ENCODE results near the gene PGM5.
"Not testable (repeated sequence)": the region's sequence is repeated elsewhere in the genome, so short reads cannot be mapped to it uniquely, and the experiment has no call there.

Gene PGM5

DNA sequence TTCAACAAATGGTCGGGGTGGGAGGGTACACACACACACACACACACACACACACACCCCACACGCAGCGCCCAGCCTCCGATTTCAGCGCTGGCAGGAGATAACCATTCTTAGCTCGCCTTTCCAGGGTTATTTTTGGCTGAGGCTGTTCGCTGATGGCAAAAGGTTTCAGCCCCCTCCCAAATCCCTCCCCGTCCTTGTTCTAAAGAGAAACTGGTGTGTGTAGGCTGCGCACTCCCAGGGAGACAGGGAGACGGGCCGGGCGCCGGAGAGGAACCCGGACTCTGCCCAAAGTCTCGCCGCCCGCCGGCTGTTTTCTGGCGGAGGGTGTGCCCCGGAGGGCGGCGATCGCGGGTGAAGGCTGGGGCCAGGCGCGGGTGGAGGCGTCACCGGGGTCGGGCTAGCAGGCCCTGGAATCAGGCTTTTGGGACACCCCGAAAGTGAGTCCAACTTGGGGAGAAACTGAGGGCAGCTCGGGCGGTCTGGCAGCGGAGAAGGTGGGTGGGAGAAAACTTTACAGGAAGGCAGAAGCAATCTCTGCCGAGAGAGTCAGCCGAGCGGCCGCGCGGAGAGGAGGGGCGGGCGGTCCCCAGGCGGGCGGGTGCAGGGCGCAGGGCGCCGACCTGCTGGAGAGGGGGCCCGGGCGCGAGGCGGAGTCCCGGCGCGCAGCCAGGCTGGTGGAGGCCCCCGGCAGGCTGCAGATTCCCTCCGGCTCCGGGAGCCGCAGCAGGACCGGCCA, at the start of gene PGM5:
PGM5 (plus strand) TSS at position 232 of the 739 bp plus-strand sequence. CDS start 517 bp downstream, outside the sequence.
- peak; percentile 8 for DNase-seq (ENCODE audit: low spot score)

DNA sequence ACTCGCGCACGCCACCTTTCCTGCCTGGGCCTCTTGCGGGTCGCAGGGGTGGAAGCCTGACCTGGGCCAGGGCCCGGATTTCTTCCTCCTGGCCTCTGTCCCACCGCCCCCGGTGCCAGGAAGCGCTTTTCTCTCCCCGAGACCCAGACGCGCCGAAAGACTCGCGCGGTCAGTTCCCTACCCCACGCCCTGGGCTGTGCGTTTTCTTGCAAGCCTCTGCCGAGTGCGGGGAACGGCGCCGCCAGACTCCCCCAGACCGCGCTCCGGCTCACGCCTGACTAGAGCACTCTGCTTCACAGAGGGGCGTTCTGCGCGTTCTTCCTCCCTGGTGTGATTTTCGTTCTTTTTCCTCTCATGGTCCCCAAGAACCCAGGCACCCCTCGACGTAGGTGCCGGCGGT, 49.3 kb upstream of the PGM5 start:
- not testable (repeated sequence) for DNase-seq (ENCODE audit: low spot score)

DNA sequence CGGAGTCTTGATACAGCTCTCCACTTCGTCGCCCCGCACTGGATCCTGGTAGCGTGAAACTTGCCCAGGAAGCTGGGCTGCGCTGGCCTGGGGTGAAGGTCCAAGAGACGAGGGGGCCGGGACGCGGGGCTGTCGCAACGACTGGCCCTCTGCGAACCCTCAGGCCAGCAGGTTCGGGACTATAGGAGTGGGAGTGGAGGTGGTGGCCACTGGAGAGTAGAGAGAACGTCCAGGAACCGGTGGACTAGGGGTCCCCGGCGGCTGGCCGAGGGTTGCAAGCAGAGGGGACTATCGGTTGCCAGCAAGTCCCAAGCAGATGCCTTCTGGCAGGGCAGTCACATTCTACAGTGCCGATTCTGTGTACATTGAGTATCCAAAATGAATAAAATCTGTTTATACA, 48.8 kb upstream of the PGM5 start:
- DNase-seq (ENCODE audit: low spot score) = not testable (repeated sequence)

DNA sequence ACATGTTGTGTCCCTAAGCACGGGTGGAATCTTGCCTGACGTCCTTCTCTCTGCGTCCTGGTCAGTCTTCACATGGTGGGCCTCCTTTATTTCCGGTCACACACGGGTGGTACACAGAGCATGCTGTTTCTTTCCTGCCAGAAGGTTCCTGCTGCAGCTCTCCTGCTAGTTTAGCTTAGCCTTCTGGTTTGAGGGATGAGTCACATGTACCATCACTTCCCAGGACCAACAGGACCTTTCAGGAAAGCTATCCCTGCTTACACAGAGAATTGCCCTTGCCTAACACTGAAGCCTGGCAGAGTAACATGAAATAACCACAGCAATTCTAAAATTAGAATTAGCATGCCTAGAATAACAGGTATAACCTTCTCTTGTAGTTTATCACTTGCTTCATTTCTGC, 45.2 kb upstream of the PGM5 start:
- DNase-seq (ENCODE audit: low spot score) = not testable (repeated sequence)

DNA sequence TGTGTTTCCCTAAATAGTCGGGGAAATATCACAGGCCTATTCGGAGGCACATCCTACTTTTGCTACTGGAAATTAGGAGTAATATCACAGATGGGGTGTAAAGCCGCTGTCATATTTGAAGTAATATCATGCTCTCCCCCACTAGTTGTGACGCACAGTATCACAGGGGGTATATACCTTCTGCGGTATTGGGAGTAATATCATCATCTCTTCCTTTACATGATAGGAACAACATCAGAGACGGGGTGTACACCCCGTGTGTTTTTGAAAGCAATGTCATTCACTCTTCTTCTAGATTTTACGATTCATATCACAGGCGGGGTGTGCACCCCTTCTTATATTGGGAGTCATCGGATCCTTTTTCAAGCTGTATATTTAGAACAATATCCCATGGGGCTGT, 38.2 kb upstream of the PGM5 start:
- DNase-seq (ENCODE audit: low spot score) = not testable (repeated sequence)

DNA sequence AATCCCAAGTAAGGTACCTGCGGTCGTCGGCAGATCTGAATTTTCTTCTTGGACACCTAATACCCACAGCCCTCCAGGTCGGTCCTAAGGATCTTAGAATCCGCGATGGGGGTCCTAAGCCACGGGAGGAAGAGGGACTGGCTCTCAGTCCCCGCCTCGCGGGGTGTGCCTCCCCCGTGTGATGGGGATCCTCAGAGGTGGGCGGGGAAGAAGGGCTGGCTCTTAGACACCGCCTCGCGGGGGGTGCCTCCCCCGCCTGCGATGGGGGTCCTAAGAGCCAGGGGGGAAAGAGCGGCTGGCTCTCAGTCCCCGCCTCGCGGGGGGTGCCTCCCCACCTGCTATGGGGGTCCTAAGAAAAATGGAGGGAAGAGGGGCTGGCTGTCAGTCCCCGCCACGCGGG, 32.7 kb upstream of the PGM5 start:
- not testable (repeated sequence) for DNase-seq (ENCODE audit: low spot score)

DNA sequence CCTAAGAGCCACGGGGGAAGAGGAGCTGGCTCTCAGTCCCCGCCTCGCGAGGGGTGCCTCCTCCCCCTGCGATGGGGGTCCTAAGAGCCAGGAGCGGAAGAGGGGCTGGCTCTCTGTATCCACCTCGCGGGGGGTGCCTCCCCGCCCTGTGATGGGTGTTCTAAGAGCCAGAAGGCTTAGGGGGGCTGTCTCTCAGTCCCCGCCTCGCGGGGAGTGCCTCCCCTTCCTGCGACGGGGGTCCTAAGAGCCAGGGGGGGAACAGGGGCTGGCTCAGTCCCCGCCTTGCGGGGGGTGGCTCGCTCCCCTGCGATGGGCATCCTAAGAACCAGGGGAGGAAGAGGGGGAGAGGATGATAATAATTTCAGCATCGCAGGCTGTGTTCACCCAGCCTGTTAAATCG, 31.9 kb upstream of the PGM5 start:
- not testable (repeated sequence) for DNase-seq (ENCODE audit: low spot score)

DNA sequence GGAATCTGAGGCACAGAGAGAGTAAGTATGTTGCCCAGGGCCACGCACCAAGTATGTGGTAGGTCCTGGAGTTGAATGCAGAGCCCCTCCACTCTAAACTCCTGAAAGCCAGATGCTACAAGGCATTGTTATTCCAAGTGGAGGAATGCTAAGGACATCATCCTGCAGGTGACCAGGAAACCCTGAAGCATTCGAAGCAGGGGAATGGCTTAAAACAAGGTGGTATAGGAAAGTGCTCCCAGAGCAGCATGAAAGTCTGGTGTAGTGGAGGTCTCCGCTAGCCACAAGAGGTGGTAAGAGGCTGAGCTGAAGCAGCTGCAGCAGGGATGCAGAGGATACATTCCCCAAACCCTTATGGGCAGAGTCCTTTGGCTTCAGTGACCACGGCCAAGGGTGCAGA, 27.3 kb upstream of the PGM5 start:
- DNase-seq (ENCODE audit: low spot score) = not testable (repeated sequence)

DNA sequence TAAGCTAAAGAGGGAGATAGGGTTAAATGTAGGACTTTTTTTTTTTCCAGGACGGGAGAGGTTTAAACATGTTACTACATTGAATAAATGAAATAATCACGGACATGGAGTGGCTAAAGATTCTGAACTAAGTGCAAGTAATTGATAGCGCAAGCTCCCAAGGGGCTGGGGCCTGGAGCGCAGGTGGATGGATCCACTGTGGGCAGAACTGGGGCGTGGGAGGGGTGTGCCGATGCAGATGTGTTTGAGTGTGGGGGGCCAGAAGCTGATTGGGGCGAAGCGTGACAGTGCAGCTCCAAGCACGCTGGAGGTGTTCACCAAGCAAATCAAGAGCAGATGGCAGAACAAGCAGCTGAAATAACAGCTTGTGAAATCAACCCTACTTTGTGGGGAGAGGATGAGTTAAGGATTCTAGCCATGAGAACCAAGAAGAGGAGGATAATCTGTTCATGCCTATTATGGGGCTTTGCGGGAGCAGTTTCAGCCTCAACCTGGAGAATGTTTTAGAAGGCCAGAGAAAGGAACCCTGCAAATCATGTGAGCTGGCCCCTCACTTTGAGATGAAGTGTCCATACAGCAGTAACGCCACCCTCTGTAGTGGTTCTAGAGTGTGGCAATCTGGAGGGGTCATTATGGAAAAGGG, 25.8 kb upstream of the PGM5 start:
- not testable (repeated sequence) for DNase-seq (ENCODE audit: low spot score)

DNA sequence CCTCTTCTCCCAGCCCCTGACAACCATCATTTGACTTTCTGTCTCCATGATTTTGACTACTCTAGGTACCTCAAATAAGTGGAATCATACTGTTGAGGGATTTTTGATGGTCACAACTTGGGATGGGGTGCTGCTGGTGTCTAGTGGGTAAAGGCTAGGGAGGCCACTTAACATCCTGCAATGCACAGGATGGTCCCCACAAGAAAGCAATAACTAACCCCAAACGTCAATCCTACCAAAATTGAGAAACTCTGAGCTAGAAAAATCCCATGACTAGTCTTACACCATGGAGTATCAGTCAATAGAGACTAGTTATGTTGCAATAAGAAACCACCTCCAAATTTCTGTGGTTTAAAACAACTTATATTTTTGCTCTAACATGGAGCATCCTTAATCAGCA, 24.3 kb upstream of the PGM5 start:
- not testable (repeated sequence) for DNase-seq (ENCODE audit: low spot score)

DNA sequence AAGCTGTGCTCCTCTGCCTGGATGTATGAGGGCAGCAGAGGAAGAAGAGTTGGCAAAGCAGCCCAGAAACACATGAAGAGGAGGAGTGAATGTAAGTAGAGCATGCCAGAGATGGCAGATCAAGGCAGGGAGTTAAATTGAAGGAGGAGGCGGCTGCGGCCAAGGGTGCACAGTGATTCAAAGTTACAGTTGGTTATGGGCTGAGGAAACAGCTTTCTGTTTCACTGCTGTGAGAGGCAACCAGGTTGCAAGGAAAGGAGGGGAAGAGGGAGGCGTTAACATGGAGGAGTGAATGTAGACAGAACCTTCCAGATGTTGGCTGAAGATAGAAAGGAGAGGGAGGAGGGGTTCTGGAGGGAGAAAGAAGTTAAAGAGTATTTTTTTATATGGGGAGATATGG, 20.5 kb upstream of the PGM5 start:
- DNase-seq (ENCODE audit: low spot score) = not testable (repeated sequence)

DNA sequence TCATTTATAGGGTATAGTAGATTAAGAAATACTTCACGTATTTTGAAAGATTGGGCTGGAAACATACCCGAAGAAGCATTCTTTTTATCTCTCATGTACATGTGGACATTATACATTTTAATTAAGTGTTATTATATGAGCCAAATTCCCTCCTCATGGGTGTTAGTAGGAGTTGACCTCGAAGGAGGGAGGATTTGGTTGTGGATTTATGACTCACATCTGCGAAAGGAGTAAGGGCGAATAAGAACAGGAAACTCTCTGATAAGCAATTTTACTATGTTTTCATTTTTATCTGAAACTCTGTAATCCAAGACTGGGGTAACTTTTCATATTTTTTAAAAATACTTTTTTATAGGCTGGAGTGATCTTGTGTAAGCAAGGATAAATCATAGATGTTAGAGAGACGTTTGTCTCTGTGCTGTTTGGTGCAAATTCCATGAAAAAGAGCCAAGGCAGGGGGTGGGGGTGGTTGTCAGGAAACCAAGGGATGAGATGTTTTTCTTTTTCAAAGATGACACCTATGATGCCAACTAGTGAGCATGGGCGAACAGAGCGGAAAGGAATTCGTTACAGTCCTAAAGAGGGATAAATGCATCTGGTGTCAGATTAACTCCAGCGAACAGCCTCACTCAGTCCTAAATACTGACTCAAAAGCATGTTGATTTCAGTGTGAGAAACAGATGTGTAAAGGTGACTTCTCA, 19.6 kb upstream of the PGM5 start:
- DNase-seq (ENCODE audit: low spot score) = not testable (repeated sequence)

DNA sequence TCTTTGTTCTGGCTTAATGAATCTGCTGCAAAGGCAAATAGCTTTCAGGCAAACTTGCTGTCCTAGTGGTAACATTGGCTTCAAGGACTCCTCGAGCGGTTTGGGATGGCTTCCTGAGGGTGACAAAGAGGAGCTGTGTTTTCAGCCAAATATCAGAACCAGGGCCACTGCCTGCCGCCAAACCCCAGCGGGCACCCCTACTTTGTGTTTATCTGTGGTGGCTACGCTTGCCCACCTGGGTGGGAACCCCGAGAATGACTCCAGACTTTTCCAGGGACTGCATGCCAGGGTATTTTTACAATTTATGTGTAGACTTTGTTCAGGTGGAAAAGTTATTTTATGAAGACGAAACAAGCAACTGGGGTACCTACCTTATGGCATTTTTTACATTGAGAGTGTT, 18.4 kb upstream of the PGM5 start:
- not testable (repeated sequence) for DNase-seq (ENCODE audit: low spot score)

DNA sequence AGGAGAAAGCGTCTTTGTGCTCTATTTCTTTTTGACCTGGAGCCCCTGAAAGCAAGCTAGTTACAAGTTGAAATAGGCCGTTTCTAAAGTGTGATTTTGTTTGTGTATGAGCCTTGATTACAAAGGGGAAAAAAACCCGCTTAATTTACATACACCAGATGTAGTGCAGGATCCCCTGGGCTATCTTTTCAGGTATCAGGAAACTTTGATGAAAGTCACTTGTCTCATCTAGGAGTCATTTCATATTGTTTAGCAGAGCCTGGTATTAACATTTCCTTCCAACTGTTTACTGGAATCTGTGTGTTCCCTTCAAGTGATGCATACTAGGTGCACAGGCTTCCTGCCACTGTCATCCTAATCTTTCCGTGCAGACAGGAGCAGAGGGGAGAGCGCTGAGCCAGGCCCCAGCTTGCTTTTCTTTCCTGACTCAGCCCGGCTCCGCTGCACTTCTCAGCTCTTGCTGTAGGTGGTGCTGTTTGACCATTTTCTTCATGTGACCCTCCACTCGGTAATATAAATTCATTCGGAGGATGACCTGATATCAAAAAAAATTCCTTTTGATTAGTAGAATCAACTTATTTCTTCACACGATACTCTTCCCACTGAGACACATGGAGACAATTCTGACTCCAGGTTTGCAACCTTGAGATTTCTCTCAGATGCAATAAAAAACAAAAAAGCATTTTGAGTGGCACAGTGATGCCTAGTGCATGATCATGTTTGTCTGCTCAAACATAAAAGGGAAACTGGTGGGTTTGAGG, 14.0 kb upstream of the PGM5 start:
- not testable (repeated sequence) for DNase-seq (ENCODE audit: low spot score)

DNA sequence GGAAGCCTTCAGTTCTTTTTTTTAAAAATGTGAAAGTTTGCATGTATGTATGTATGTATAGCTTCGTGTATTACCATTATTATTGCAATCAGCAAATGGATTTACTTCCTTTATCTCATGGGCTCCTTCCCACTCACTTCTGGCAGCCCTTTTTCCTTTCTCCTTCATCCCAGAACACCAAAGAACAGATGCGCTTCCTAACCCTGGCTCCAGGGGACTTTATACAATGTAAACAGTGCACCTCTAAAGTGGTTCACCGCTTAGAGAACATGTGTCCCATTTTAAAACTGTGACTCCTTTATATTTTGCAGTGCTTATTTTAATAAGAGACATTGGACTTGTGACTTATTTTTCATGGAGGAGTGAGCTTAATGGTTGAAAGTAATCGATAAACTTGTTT, 13.2 kb upstream of the PGM5 start:
- not testable (repeated sequence) for DNase-seq (ENCODE audit: low spot score)

DNA sequence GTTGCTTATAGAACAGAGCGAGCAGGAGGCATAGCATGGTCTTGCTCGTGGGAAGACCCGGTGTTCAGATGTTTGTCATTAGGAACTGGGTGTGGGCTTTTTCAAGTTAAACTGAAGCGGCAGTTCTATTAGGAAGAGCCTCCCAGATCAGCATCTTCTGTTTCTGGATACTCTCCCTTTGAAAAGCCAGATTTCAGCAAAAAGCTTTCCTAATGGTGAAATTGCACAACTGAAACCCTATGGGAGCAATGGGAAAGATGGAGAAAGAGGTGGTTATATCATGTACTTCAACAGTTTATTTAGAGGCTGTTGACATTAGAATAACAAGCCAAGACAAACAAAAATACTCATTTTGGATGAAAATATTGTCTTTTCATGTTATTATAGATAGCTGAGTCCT, 12.4 kb upstream of the PGM5 start:
- DNase-seq (ENCODE audit: low spot score) = not testable (repeated sequence)

DNA sequence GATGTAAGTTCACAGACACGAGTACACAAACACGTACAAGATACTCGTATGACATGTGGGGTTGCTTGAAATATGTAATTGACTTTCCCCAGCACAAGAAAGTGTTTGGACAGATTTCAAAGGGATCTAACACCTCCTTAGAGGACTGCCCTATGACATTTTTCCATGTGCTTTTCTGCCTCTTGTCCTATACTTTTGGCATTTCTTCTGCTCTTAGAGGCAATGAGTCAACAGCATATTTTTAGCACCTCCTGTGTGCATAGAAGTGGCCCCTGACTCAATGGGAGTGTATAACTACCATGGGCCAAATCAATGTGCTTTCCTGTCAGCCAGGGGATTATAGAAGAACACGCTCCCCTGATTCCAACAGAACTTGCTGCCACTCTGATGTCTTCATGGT, 4.7 kb upstream of the PGM5 start:
- DNase-seq (ENCODE audit: low spot score) = not testable (repeated sequence)

DNA sequence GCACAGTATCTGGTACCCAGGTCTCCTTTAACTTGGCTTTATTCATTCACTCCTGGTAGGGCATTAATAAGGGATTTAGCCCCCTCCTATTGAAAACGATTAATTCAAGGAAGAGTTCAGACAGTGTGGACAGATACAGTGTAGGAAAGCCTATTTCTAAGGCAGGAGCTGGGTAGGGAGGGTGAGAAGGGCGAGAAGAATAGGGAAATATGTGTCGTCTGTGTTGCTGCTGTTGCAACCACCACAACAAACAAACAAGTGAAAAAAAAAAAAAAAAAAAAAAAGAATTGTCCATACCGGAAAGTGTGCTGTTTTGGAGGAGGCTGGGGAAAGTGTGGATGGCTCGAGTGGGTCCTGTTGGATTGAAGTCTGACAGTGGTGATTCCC, 425 bp upstream of the PGM5 start:
- DNase-seq (ENCODE audit: low spot score) = not testable (repeated sequence)

DNA sequence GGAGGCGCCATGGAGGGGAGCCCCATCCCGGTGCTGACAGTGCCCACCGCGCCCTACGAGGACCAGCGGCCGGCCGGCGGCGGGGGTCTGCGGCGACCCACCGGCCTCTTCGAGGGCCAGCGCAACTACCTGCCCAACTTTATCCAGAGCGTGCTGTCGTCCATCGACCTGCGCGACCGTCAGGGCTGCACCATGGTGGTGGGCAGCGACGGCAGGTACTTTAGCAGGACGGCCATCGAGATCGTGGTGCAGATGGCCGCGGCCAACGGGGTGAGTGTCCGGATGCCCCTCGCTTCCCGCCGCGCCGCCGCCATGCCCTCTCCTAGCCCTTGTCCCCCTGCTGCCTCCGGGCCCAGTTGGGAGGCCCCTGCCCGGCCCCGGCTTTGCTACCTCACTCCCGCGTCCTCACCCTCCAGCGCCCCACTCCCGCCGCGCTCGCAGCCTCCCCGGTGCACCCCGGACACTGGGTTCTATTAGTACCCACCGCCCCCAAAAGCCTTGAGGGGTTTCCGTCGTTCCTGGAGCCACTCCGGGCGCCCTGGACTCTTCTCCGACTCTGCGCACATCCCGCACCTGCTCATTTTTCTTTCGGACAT, 806 bp downstream of the PGM5 start:
- not testable (repeated sequence) for DNase-seq (ENCODE audit: low spot score)

DNA sequence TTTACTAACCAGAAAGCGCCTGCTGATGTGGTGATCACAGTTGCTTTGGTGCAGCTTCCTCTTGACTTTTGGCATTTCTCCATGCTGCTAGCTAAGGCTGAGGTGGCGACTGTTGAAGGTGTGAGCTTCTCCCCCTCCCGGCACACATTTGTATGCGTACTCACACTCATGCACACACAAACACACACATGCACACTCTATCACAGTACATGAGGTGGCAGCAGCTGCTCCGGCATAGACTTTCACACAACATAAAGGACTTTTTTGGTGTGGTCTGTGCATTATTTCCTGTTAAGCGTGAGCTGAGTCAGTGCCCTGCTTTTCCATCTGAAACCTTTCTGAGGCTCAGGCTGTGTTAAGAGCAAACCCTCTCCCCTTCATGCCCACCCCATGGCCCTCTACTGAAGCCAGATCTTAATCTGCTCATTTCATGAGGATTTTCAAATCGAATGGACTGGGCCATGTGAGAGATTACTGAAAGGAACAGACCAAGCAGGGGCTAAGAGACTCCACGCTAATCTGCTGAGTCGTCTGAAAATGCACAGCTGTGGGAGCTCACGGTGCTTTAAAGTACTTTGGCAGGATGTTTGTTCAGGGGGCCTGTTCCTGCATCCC, 10.6 kb downstream of the PGM5 start:
- not testable (repeated sequence) for DNase-seq (ENCODE audit: low spot score)

DNA sequence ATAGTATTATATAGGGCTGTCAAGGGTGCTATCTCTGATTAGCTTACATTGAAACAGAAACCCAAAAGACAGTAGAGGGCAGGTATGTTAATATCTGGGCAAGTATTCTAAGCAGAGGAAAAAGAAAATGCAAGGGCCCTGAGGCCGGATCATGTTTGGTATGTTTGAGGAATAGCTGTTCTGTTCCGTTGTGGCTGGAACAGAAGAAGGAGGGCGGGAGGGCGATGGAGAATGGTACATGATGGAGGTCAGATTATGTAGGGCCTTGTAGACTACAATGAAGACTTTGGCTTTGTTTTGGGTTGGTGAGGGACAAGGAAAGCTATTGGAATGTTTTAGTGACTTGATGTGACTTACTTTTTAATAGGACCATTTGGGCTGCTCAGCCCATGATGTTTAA, 19.4 kb downstream of the PGM5 start:
- DNase-seq (ENCODE audit: low spot score) = not testable (repeated sequence)

Measured in AG08396 (cell line).